ENCODE data around the gene STAB1. TPM values are rescaled to one million over a fixed set of nuclear protein-coding genes. Genes with fewer than 3 reads are reported as not detected.

The STAB1 gene
- total RNA-seq, 3 donors from 2014 or later = 47.7 to 149 (median 55.4) TPM

GRCh38 chr3:52490939-52491526, 4.1 kb upstream of the STAB1 start:
- peaks cover 15% of the 10 kb centered on the region for H3K36me3 ChIP-seq
- H3K9me3 ChIP-seq = no peaks in the 10 kb centered on the region
- intact Hi-C loops (cut with DNase I; ENCODE audit: low total_unique reads) = no loop called here
- H3K27ac ChIP-seq = peak overlapping the region; percentile 62 to 85
- peak overlapping the region in 1 of 3 donors; percentile 15 for H3K4me3 ChIP-seq
- DNase-seq (ENCODE audit: low spot score in 2 of 2) = no peak
- TF ChIP-seq POLR2AphosphoS5 (IDR thresholded peaks at IDR 0.05) (no peak), CTCF (IDR thresholded peaks at IDR 0.05) (no peak), POLR2A (IDR thresholded peaks at IDR 0.05) (no peak)
- H3K27me3 ChIP-seq = no peaks in the 10 kb centered on the region
- H3K4me1 ChIP-seq = no peaks in the 10 kb centered on the region

GRCh38 chr3:52492059-52492458, 3.1 kb upstream of the STAB1 start:
- intact Hi-C loops (cut with DNase I; ENCODE audit: low total_unique reads) = no loop called here
- TF ChIP-seq POLR2AphosphoS5 (IDR thresholded peaks at IDR 0.05) (no peak), POLR2A (IDR thresholded peaks at IDR 0.05) (no peak), CTCF (IDR thresholded peaks at IDR 0.05) (no peak)
- Histone ChIP-seq H3K27me3 (no peaks in the 10 kb centered on the region), H3K9me3 (no peaks in the 10 kb centered on the region), H3K27ac (peak overlapping the region in 1 of 2 donors; percentile 85), H3K36me3 (peaks cover 15% of the 10 kb centered on the region), H3K4me3 (no peak overlapping the region), H3K4me1 (no peaks in the 10 kb centered on the region)
- DNase-seq (ENCODE audit: low spot score in 2 of 2) = no peak

- no peaks in the 10 kb centered on the region for H3K27me3 ChIP-seq
- H3K27ac ChIP-seq = peak overlapping the region in 1 of 2 donors; percentile 85
- TF ChIP-seq POLR2A (IDR thresholded peaks at IDR 0.05) = no peak
- no peak for TF ChIP-seq CTCF (IDR thresholded peaks at IDR 0.05)
- no peak for TF ChIP-seq POLR2AphosphoS5 (IDR thresholded peaks at IDR 0.05)
- H3K4me1 ChIP-seq = no peaks in the 10 kb centered on the region
- H3K4me3 ChIP-seq = no peak overlapping the region
- no peak for DNase-seq (ENCODE audit: low spot score in 2 of 2)
- no peaks in the 10 kb centered on the region for H3K9me3 ChIP-seq
- peaks cover 9% of the 10 kb centered on the region for H3K36me3 ChIP-seq
- intact Hi-C loops (cut with DNase I; ENCODE audit: low total_unique reads) = no loop called here
Measured at GRCh38 chr3:52493232-52494017, 1.7 kb upstream of the STAB1 start.

GRCh38 chr3:52494445-52494844, 693 bp upstream of the STAB1 start:
- TF ChIP-seq POLR2AphosphoS5 (IDR thresholded peaks at IDR 0.05) (no peak), POLR2A (IDR thresholded peaks at IDR 0.05) (no peak), CTCF (IDR thresholded peaks at IDR 0.05) (no peak)
- intact Hi-C loops (cut with DNase I; ENCODE audit: low total_unique reads) = no loop called here
- peak overlapping the region; percentile 17 to 85 for H3K27ac ChIP-seq
- no peak for DNase-seq (ENCODE audit: low spot score in 2 of 2)
- no peaks in the 10 kb centered on the region for H3K9me3 ChIP-seq
- no peaks in the 10 kb centered on the region for H3K4me1 ChIP-seq
- H3K36me3 ChIP-seq = peaks cover 4% of the 10 kb centered on the region
- H3K27me3 ChIP-seq = no peaks in the 10 kb centered on the region
- H3K4me3 ChIP-seq = no peak overlapping the region

All from breast epithelium (tissue), 4 donors.